Measurements from ENCODE around the gene SLC39A11. TPM values are rescaled to one million over a fixed set of nuclear protein-coding genes. Genes with fewer than 3 reads are reported as not detected.

The SLC39A11 gene
- total RNA-seq, 1 experiment from 2014 or later: 15.2 TPM

DNA sequence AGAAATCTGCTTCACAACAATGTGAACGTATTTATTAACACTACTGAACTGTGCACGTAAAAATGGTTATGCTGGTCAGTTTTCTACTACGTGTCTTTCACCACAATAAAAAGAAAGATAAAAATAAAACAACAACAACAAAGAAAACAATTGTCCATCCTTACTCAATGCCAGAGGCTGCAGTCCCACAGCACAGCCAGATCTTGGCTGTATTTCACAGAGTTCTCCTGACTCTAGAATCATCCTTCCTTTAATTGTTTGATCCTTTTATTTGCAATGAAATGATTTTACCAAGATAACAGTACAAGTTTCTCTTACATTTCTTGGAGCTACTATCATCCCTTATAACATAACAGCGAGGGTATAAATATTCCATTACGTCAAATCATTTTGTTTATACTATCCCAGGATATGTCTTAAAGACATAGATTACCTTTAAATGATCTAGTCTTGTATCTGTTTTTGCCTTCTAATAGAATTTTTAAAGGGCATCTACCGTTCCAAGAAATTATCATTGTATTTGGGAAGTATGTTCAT lies 103.3 kb downstream of the SLC39A11 start:
- Histone ChIP-seq H3K27ac (ENCODE audit: insufficient read length, low read depth, low read length) (no peak overlapping the region), H2AK5ac (ENCODE audit: insufficient read length, low read length) (no peak overlapping the region), H4K5ac (ENCODE audit: insufficient read length, low read depth, low read length) (no peak overlapping the region), H3K23me2 (ENCODE audit: insufficient read length, low read depth, low read length, poor library complexity, severe bottlenecking) (no peaks in the 10 kb centered on the region), H2BK20ac (ENCODE audit: low read depth, low read length, poor library complexity, severe bottlenecking) (no peak overlapping the region), H2BK5ac (ENCODE audit: insufficient read length, low read length) (no peak overlapping the region), H3K9me3 (ENCODE audit: control insufficient read depth, low read depth, low read length) (no peaks in the 10 kb centered on the region), H3K23ac (ENCODE audit: insufficient read length, low read depth, low read length) (no peak overlapping the region), H3T11ph (ENCODE audit: low read length) (no peak overlapping the region), H3K79me1 (ENCODE audit: insufficient read depth, low read depth, low read length, poor library complexity, severe bottlenecking) (no peaks in the 10 kb centered on the region), H3K4me2 (ENCODE audit: insufficient read depth, insufficient read length, low read length) (no peak overlapping the region), H4K20me1 (ENCODE audit: control insufficient read depth, insufficient read depth, insufficient read length) (no peaks in the 10 kb centered on the region), H2BK12ac (ENCODE audit: insufficient read length, low read depth, low read length) (no peak overlapping the region), H3K4me1 (ENCODE audit: insufficient read depth, low read length) (no peaks in the 10 kb centered on the region), H3K18ac (ENCODE audit: insufficient read length, low read depth, low read length) (no peak overlapping the region), H2BK15ac (ENCODE audit: low read depth, low read length) (no peak overlapping the region), H2BK120ac (ENCODE audit: low read depth, low read length, poor library complexity, severe bottlenecking) (no peak overlapping the region), H2AFZ (ENCODE audit: low read length) (no peak overlapping the region), H4K8ac (replicated peaks; ENCODE audit: insufficient read length, low read depth, low read length) (no peak overlapping the region), H3K4ac (ENCODE audit: low read depth, low read length) (no peak overlapping the region), H3K79me2 (ENCODE audit: insufficient read depth, low read length) (no peaks in the 10 kb centered on the region), H3K9ac (ENCODE audit: extremely low read depth, insufficient read length, low read length) (no peak overlapping the region), H4K91ac (ENCODE audit: insufficient read length, low read depth, low read length) (no peak overlapping the region), H3K14ac (ENCODE audit: insufficient read depth, low read length) (no peak overlapping the region), H3K27me3 (ENCODE audit: insufficient read depth, low read length) (no peaks in the 10 kb centered on the region), H3K56ac (ENCODE audit: insufficient read length, low read depth, low read length) (no peak overlapping the region)
- TF ChIP-seq, protein P1, sequence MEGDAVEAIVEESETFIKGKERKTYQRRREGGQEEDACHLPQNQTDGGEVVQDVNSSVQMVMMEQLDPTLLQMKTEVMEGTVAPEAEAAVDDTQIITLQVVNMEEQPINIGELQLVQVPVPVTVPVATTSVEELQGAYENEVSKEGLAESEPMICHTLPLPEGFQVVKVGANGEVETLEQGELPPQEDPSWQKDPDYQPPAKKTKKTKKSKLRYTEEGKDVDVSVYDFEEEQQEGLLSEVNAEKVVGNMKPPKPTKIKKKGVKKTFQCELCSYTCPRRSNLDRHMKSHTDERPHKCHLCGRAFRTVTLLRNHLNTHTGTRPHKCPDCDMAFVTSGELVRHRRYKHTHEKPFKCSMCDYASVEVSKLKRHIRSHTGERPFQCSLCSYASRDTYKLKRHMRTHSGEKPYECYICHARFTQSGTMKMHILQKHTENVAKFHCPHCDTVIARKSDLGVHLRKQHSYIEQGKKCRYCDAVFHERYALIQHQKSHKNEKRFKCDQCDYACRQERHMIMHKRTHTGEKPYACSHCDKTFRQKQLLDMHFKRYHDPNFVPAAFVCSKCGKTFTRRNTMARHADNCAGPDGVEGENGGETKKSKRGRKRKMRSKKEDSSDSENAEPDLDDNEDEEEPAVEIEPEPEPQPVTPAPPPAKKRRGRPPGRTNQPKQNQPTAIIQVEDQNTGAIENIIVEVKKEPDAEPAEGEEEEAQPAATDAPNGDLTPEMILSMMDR (conservative IDR thresholded peaks at IDR 0.05): no peak
- H3K4me1 Mint-ChIP-seq: peaks cover 4 to 6% of the 10 kb centered on the region in 2 experiments
- H3K4me3 Mint-ChIP-seq: no peak overlapping the region
- no peaks in the 10 kb centered on the region for H3K27me3 Mint-ChIP-seq (ENCODE audit: low read depth)
- H3K36me3 Mint-ChIP-seq (ENCODE audit: insufficient read depth in 1 of 3, low read depth in 3 of 3): no peaks in the 10 kb centered on the region
- no CpG with 5 or more reads among the region's 6 CpGs for WGBS (ENCODE audit: extremely low coverage, insufficient read length, low lambda C conversion rate)
- no peaks in the 10 kb centered on the region; a peak in 1 of 5 replicates for H3K9me3 Mint-ChIP-seq
- no peak overlapping the region for H3K27ac Mint-ChIP-seq
- no peak for DNase-seq
